AG04449 (cell line): ENCODE results near the gene AEBP2.

Source experiments
- CTCF ChIA-PET: fragments of 350-600 bp; formaldehyde crosslinking; extraction: SDS; loops from one replicate; lab custom pipeline; 2021; ENCODE audit warnings: antibody characterized with exemption; lab: Yijun Ruan, JAX
- POLR2A ChIA-PET: fragments of 400-600, 350-600 bp; formaldehyde crosslinking; extraction: SDS; loops from one replicate; lab custom pipeline; 2020; ENCODE audit warnings: antibody characterized with exemption, inconsistent platforms; lab: Yijun Ruan, JAX
- DNase-seq: peaks from one replicate; pipeline ENCODE4 v3.0.0-alpha.2; 2010; ENCODE audit warnings: low read depth, low spot score
- H3K4me3 ChIP-seq: 2 replicates; pipeline ENCODE4 v1.5.1; 2011; ENCODE audit warnings: low read depth, mild to moderate bottlenecking, control low read depth, low read length
- CTCF ChIP-seq: IDR thresholded peaks from one replicate; pipeline ENCODE4 v1.5.1; 2011; ENCODE audit warnings: mild to moderate bottlenecking, moderate library complexity, low read length, control low read depth, inconsistent platforms; ENCODE audit not compliant: insufficient read depth; ENCODE audit errors: missing control alignments

AEBP2 gene

GRCh38 chr12:19517583-19517982 is 78.3 kb downstream of the AEBP2 start:
- no peak for DNase-seq
- CTCF ChIA-PET: no interaction called here
- POLR2A ChIA-PET: no interaction called here
- H3K4me3 ChIP-seq: no peak overlapping the region
- TF ChIP-seq CTCF: no peak

GRCh38 chr12:19518209-19518608 is 78.9 kb downstream of the AEBP2 start:
- H3K4me3 ChIP-seq: no peak overlapping the region
- TF ChIP-seq CTCF: no peak
- CTCF ChIA-PET: no interaction called here
- DNase-seq: no peak
- POLR2A ChIA-PET: no interaction called here

GRCh38 chr12:19520646-19521415 is 81.5 kb downstream of the AEBP2 start:
- POLR2A ChIA-PET: no interaction called here
- no peak for DNase-seq
- CTCF ChIA-PET: interaction anchor here (1.2 kb wide), 1 partner anchor 232 kb away, joined by 3 read pairs; no protein-coding TSS in a partner anchor
- no peak for TF ChIP-seq CTCF
- H3K4me3 ChIP-seq: no peak overlapping the region

- CTCF ChIA-PET: interaction anchor here (1.2 kb wide), 1 partner anchor 10 kb away, joined by 3 read pairs; no protein-coding TSS in a partner anchor
- no peak for DNase-seq
- H3K4me3 ChIP-seq: no peak overlapping the region
- no peak for TF ChIP-seq CTCF
- POLR2A ChIA-PET: no interaction called here
Observed at GRCh38 chr12:19525274-19525673, 86.0 kb downstream of the AEBP2 start.

GRCh38 chr12:19527866-19528265 is 88.6 kb downstream of the AEBP2 start:
- no peak for TF ChIP-seq CTCF
- DNase-seq: no peak
- CTCF ChIA-PET: interaction anchor here (1.5 kb wide), 1 partner anchor 116 kb away, joined by 4 read pairs; no protein-coding TSS in a partner anchor
- no peak overlapping the region for H3K4me3 ChIP-seq
- POLR2A ChIA-PET: no interaction called here

GRCh38 chr12:19528750-19529149 is 89.5 kb downstream of the AEBP2 start:
- CTCF ChIA-PET: interaction anchor here (1.5 kb wide), 1 partner anchor 115 kb away, joined by 4 read pairs; no protein-coding TSS in a partner anchor
- DNase-seq: no peak
- no peak overlapping the region for H3K4me3 ChIP-seq
- POLR2A ChIA-PET: no interaction called here
- TF ChIP-seq CTCF: no peak
